Testis (tissue), 3 donors: ENCODE measurements around the gene POT1. TPM values are rescaled to one million over a fixed set of nuclear protein-coding genes. Genes with fewer than 3 reads are reported as not detected.

Experiments
- DNase-seq: peaks from one replicate; pipeline ENCODE4 v3.0.0-alpha.2; 2019
- H3K27ac ChIP-seq, 2 donors: fragments of 200-600 bp; sonication (generic); one replicate each; pipeline ENCODE4 v1.5.1; 2019
- H3K27me3 ChIP-seq: fragments of 200-600 bp; sonication (generic); one replicate; pipeline ENCODE4 v1.5.1; 2019
- H3K36me3 ChIP-seq: fragments of 200-600 bp; sonication (generic); one replicate; pipeline ENCODE4 v1.5.1; 2017; ENCODE audit warnings: low read depth; ENCODE audit errors: missing control alignments
- H3K4me1 ChIP-seq: fragments of 200-600 bp; sonication (generic); one replicate; pipeline ENCODE4 v1.5.1; 2019
- H3K4me3 ChIP-seq, 2 donors: fragments of 200-600 bp; sonication (generic); one replicate each; pipeline ENCODE4 v1.5.1; 2017 to 2019
- H3K9me3 ChIP-seq: fragments of 200-600 bp; sonication (generic); one replicate; pipeline ENCODE4 v1.5.1; 2017
- POLR2A ChIP-seq: fragments of 450-650 bp; IDR thresholded peaks from one replicate; pipeline ENCODE4 v1.6.1; 2017; ENCODE audit warnings: antibody characterized with exemption, mild to moderate bottlenecking, moderate library complexity
- WGBS, 2 donors: methylation state at CpG; one replicate each; pipeline ENCODE4 v1.1.5; 2018; 5-methylcytosine and 5-hydroxymethylcytosine counted together
- intact Hi-C: fragments of 100-400 bp; cut with DNase I; formaldehyde crosslinking; loops from one replicate; pipeline ENCODE4 v1.15.1; 2023; ENCODE audit warnings: low total_unique reads
- polyA plus RNA-seq: library from polyadenylated mRNA; stranded (reverse); fragments of 350-450 nt; fragmentation: Illumina TruSeq; extraction: RNeasy Lipid Tissue Mini Kit (QIAGEN cat#74804); gene quantifications from one replicate; pipeline ENCODE4 v1.2.3, GENCODE V29; 2014; ENCODE audit warnings: low read depth, low replicate concordance; ENCODE audit not compliant: insufficient read depth
- total RNA-seq, 2 donors: library from RNA; depleted of rRNA; stranded (reverse); fragments of >200 nt; gene quantifications; one replicate each; pipeline ENCODE4 v1.2.3, GENCODE V29; 2016
- TF ChIP-seq, protein P1 (sequence below), 3 experiments: fragments of 450-650 bp in 2 of 3; fragments of 200-600 bp in 1 of 3; sonication (generic) in 1 of 3; IDR thresholded peaks; one replicate each; pipeline ENCODE4 v1.5.1; 2016 to 2019; ENCODE audit warnings: antibody characterized with exemption in 3 of 3, mild to moderate bottlenecking in 2 of 3, moderate library complexity in 1 of 3

POT1 gene
- total and polyA plus RNA-seq, 3 donors from 2014 or later: 28.9 to 64.3 (median 58.4) TPM

DNA sequence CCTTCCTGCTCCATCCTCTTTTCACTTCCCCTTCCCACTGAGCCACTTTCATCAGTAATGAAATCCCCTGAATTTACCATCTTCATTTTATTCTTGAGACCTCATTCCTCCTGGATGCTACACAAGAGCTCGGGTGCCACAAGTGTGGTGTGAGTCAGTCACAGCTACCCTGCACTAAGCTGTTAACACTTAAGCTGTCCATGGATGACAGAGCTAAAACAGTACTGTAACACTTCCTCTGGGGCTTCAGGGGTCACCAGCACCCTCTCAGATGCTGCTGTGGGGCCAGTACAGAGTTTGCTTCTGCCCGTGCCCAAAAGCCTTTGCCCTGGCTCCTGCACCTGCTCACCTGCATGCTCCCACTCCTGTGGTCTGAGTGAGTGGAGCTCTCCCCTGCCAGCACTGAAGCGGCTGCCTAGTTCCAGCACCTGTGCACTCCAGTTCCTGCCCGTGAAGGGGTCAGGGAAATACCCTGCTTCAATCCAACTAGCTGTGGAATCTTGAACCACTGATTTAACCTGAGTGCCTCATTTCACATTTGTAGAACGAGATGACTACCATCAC lies 71.9 kb downstream of the POT1 start:
- Histone ChIP-seq H3K4me3 (no peak overlapping the region), H3K27me3 (no peaks in the 10 kb centered on the region), H3K36me3 (no peaks in the 10 kb centered on the region), H3K4me1 (no peaks in the 10 kb centered on the region), H3K27ac (no peak overlapping the region), H3K9me3 (no peaks in the 10 kb centered on the region)
- DNase-seq: no peak
- 87 to 96% methylated on average over 3 to 5 of the region's 5 CpGs for WGBS, 2 donors
- intact Hi-C loops: no loop called here
- no peak for TF ChIP-seq POLR2A
- TF ChIP-seq, protein P1, sequence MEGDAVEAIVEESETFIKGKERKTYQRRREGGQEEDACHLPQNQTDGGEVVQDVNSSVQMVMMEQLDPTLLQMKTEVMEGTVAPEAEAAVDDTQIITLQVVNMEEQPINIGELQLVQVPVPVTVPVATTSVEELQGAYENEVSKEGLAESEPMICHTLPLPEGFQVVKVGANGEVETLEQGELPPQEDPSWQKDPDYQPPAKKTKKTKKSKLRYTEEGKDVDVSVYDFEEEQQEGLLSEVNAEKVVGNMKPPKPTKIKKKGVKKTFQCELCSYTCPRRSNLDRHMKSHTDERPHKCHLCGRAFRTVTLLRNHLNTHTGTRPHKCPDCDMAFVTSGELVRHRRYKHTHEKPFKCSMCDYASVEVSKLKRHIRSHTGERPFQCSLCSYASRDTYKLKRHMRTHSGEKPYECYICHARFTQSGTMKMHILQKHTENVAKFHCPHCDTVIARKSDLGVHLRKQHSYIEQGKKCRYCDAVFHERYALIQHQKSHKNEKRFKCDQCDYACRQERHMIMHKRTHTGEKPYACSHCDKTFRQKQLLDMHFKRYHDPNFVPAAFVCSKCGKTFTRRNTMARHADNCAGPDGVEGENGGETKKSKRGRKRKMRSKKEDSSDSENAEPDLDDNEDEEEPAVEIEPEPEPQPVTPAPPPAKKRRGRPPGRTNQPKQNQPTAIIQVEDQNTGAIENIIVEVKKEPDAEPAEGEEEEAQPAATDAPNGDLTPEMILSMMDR (IDR thresholded peaks at IDR 0.05): no peak

DNA sequence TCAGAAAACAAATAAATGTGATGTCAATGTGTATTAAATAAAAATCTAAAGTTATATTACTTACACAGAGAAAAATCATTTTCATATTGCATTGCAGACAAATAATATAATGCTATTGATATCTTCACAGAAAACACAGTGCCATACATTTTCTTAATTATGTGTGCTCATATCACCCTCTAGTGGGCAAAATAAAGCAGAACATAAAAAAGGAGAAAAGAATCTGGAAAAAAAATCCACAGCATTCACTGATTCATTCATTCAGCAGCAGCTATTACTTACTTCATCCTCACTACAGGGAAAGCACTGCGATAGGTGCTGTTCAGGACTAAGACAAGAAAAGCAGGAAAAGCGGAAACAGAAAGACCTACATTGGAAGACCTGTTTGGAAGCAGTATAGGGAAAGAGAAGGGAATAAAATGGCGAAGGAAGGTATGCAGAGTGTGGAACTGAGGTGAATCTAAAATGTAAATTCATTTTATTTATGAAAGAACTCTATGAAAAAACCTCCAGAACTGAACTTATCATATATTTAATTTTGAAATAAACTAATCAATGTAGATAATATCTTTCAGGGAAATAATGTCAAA lies 73.2 kb downstream of the POT1 start:
- Histone ChIP-seq H3K4me3 (no peak overlapping the region), H3K27me3 (no peaks in the 10 kb centered on the region), H3K36me3 (no peaks in the 10 kb centered on the region), H3K9me3 (no peaks in the 10 kb centered on the region), H3K4me1 (no peaks in the 10 kb centered on the region), H3K27ac (no peak overlapping the region)
- 90 to 95% methylated on average over 3 of the region's 3 CpGs for WGBS, 2 donors
- intact Hi-C loops: no loop called here
- DNase-seq: no peak
- TF ChIP-seq, protein P1 (IDR thresholded peaks at IDR 0.05): peak in 2 of 3 experiments; percentile 22 to 64
- TF ChIP-seq POLR2A: no peak

DNA sequence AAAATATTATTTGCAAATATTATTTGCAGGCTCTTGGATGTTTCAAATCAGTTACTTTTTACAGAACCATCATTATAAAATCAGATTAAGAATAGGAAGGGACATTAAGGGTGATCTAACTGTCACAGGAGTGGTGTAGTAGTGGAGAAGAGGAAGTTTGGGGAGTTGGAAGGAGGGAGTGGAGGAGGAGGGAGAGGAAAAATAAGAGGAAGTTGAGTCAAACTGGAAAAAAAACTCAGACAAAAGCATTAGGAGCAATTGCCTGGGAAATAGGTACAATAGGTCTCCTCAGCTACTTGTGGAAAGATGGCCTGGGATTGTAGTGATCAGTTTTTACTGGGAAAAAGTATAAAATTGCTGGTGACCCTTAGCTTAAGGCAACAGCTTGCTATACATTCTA lies 86.3 kb downstream of the POT1 start:
- Histone ChIP-seq H3K9me3 (no peaks in the 10 kb centered on the region), H3K4me3 (no peak overlapping the region), H3K36me3 (no peaks in the 10 kb centered on the region), H3K4me1 (no peaks in the 10 kb centered on the region), H3K27me3 (no peaks in the 10 kb centered on the region), H3K27ac (no peak overlapping the region)
- no peak for TF ChIP-seq POLR2A
- TF ChIP-seq, protein P1 (IDR thresholded peaks at IDR 0.05): no peak
- DNase-seq: no peak
- intact Hi-C loops: no loop called here

DNA sequence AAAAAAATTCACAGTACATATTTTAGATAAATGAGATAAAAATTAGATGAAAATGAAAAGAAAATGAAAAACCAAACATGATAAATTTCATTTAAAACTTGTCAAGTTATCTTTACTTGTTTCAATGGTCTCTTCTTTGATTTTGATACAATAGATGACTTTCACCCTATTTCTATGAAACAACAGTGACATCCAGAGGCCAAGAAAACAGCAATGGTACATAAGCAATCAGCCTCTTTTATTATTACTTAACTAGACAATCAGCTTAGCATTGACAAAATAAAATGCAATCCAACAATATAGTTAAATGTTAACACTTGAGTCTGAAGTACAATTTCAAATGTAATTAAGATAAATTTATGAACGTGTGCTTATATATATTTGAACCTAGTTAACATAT lies 89.2 kb downstream of the POT1 start:
- DNase-seq: no peak
- Histone ChIP-seq H3K36me3 (no peaks in the 10 kb centered on the region), H3K4me3 (no peak overlapping the region), H3K27ac (no peak overlapping the region), H3K9me3 (no peaks in the 10 kb centered on the region), H3K4me1 (no peaks in the 10 kb centered on the region), H3K27me3 (no peaks in the 10 kb centered on the region)
- TF ChIP-seq POLR2A: no peak
- TF ChIP-seq, protein P1 (IDR thresholded peaks at IDR 0.05): no peak
- intact Hi-C loops: no loop called here
- 80 to 89% methylated on average over 1 of the region's 1 CpG for WGBS, 2 donors

DNA sequence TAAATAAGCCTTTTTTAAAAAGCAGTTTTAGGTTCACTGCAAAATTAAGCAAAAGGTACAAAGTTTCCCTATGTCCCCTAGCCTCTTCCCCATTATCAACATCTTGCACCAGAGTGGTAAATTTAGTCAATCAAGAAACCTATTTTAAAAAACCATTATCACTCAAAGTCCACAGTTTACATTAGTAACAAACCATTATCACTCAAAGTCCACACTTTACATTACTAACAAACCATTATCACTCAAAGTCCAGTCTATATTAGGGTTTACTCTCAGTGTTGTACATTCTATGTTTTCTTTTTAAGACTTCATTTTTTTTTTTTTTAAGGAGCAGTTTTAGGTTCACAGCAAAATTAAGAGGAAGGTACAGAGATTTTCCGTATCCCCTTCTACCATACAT lies 89.9 kb downstream of the POT1 start:
- WGBS, 2 donors: 91 to 98% methylated on average over 1 of the region's 1 CpG
- no peak for DNase-seq
- no peaks in the 10 kb centered on the region for H3K9me3 ChIP-seq
- H3K27ac ChIP-seq: no peak overlapping the region
- H3K4me3 ChIP-seq: no peak overlapping the region
- H3K4me1 ChIP-seq: no peaks in the 10 kb centered on the region
- no peak for TF ChIP-seq POLR2A
- TF ChIP-seq, protein P1 (IDR thresholded peaks at IDR 0.05): no peak
- no peaks in the 10 kb centered on the region for H3K27me3 ChIP-seq
- intact Hi-C loops: no loop called here
- H3K36me3 ChIP-seq: no peaks in the 10 kb centered on the region
